NCI-H146 treated with DMSO at 0.1 percent for 48 hours (cell line): ENCODE results near the gene SMPD3.
A peak's percentile ranks its signal among the peaks of the same experiment; 100 is the strongest.

Experiments used
- DNase-seq: peaks from one replicate; lab custom pipeline; 2025; ENCODE audit not compliant: unreplicated experiment; lab: John Stamatoyannopoulos, UW

SMPD3 gene

DNA sequence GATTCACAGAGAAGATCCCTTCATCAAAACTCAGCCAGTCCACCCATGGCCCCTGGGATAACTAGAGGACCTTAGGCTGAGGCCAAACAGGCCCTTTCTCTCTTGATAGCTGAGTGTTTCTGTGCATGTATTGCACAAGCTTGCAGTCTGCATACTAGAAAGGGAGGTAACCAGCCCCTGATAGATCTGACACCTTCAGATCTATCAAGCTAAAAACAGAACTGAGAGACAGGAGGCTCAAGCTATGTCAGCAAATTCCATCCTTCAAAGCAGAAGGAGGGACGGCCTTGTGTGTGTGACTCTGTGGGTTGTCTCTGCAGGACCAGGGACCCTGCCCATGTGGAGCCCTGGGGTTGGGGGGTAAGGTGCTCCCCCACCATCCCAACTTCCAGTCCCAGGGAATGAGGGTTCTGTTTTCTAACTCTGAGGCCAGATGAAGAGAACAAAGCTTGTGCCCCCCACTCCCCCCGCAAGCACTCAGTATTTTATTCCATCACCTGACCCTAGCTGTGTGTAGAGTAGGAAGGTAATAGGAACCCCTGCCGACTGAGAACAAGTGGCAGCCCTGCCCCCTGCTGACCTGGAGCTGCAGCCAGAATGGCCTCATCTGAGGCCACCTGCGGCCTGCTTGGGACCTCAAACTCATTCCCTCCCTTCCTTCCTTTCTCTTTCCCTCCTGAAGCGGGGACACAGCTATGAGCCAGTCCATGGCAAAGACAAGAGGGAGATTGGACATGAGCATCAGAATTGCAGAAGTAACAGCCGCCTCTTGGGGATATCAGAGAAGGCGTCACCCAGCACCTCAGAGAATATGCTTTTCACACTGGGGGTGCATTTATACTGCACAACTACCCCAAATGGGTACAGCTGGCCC, 63.8 kb downstream of the SMPD3 start:
- DNase-seq = peak; percentile 90

DNA sequence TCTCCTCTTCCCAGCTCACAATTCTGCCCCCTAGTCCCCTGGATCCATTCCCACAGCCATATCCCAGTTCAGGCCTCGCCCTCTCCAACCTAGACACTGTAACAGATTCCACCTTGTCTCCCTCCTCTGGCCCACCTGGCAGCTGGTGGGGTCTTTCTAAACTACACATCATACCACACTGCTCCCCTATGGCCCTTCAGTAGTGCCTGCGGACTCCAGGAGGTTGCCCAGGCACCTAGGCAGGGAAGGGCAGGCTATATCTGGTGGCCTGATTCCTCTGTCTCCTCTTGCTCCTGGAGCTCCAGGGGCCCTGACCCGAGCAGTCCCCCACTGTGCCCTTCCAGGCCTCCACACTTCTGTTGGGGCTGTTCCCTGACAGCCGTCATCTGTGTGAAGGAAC, 64.5 kb downstream of the SMPD3 start:
- no peak for DNase-seq

DNA sequence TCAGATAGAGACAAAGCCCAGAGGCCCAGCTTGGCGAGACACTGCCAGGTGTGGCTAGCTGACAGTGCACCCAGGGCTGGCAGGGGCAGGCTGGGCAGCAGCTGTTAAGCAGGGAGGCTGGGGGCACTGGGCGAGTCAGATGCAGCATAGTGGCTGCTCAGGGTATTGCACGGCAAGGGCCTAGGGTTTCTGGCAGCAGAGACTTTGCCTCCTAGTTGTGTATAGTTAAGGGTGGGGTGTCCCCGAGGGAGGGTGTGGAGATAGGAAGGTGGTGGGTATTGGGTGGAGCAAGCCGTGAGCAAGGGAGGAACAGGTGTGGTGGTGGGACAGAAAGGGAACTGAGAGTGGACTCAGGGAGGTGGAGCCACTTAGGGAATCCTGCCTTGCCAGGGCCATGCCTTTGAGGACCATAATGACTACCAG, 66.0 kb downstream of the SMPD3 start:
- no peak for DNase-seq

DNA sequence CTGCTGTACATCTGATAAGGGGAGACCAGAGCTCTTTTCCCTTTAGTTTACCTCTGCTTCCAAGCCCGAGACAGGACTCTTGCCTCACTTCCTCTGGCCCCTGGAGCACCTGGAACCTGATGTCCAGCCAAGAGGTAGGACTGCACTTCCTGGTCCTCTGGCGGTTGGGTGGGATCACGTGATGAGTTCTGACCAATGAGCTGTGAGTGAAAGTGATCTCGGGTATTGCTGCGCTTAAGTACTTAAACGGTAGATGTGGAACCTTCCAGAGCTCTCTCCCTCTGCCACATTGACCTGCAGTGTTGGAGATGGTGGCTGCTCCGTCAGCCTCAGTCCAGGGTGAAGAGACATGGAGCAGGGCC, 67.0 kb downstream of the SMPD3 start:
- no peak for DNase-seq

DNA sequence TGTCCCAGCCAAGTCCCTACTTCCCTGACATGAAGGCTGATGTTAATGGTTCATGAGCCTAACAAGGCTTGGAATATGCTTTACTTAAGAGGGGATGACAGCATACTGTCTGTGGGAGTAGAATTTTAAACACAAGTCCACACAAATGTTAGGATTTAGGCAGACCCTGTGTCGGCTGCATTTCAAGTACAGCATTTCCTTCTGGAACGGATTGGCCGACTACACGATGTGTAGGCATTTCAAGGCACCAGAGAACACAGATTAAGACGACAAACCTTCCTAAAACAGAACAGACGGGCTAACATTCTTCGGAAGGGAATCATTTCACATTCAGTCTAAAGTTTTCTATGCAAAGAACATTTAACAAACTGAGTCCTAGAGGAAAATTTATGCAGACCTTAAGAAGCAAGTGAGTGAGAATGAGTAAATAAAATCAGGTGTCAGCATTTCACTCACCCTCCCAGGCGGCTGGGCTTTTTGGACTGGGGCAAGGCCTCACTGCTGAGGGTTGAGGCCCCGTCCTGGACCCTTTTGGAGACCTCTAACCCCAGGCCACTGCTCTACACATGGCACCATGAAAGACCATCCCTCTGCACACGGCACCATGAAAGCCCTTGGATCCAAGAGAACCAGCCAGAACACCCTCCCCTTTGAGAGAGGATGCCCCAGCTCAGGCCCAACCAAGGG, 67.5 kb downstream of the SMPD3 start:
- no peak for DNase-seq

DNA sequence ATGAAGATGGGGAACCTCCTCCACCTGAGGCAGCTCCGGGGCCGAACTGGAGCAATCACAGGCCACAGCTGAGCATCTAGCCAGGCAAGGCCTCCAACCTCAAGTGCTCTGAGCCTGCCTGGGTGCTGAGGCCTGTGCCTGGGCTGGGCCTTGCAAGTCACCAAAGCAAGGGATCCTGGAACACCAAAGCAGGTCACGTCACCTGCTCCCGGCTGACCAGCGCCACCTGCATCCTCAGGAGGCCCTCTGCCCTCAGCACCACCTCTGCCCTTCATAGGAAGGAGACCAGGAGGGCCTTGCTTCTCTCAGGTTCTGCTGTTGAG, 68.0 kb downstream of the SMPD3 start:
- no peak for DNase-seq

DNA sequence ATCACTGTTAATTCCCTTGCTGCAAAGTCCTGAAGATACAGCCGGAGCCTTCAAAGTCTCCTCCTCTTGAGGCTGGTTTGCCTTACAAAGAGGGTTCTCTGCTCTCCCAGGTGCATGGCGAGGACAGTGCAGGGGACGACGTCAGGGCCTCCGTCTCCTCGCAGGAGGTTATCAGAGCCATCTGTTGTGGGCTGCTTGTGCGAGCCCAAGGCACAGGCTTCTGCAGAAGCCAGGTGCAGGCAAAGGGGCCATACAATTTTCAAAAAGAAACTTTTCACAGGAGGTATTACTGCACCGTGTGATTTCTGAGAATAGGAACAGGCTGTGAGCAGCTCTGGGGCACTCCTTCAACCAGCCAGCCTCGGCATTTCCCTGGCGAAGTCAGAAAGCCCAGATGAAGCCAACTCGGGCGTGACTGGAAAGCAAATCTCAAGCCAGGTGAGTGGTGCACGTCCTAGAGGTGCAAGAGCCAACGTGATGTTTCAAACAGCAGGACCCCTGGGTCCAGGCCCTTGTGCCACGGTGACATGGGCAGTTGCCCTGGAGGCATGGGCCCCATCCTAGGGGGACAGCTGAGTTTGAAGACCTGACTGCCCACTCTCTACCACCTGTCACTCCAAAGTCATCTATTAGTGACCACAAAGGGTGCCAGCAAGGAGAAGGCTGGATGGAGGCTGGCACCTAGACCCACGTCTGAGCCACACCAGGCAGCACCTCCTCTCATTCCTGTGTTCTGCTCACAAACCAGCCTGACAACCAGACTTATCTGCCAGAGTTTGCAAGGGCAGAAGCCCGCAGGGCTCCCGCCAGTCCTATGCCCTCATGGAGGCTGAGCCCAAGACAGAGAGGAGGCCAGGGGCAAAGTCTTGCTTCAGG, 68.6 kb downstream of the SMPD3 start:
- no peak for DNase-seq

DNA sequence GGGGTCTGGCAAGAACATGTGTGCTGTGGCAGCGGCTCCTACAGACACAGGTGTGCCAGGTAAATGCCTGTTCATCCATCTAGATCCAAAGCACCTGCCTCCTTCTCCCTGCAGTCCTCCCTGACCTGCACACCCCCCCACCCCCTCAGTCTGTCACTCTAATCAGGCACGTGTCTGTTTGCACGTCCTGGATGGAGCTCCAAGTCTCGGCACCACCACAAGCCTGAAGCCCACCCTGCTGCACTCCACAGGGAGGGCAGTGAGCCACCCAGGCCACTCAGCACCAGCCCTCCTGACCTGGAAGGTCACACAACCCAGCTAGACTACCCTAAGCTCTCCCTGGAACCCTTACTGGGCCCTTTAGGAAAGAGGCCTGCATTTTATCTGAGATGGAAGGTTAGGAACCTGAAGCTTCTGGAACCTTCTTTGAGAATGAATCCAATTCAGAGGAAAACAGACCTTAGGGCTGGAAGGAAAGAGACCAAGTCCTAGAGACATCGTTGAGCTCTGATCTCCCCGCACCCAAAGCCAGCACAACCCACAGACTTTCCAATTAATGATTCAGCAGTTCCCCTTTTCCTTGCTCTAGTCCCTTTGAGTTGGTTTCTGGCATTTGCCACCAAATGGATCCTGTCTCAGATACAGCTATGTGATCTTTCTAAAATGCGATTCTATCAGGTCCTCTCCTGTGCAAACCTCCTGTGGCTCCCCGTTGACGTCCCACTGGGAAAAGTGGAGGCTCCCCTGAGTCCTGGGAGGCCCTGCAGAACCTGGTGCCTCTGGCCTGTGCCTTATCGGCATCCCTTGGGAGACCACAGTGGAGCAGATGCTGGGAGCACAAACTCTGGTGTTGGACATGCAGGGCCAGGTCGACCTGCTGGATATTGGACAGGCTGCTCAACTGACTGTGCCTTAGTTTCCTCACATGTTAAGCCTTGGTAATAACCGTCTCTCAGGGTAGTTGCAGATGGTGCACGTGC, 69.6 kb downstream of the SMPD3 start:
- no peak for DNase-seq

DNA sequence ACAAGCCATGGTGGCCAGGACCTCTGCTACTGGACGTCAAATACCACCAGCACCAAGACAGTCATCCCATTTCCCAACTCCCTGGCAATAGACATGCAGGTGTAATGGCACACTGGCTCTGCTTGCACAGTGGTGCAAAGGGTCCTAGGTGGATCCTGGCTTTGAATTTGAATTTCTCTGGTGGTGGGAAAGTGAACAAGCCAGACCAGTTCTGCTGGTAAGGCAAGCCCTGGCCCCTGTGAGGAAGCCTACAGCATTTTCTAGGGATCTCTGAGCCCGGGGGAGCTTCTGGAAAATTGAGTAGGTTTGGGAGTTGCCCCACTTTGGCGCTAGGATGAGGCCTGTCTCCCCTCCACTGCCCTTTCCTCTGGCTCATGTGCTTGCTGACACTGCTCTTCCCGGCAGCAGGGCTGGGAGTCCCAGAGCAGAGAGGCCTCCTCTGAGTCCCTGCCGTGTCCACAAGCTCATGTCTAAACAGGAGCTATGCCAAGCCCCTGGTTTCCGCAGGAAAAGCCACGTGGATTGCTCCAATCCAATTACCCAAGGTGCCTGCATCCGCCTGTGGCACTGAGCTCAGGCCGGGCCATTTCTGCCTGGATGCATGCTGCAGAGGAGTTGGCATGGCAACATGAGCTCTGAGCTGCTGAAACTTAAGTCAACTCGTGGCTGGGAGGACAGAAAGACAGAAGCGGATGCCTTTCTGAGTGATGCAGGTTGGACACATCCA, 70.5 kb downstream of the SMPD3 start:
- no peak for DNase-seq

DNA sequence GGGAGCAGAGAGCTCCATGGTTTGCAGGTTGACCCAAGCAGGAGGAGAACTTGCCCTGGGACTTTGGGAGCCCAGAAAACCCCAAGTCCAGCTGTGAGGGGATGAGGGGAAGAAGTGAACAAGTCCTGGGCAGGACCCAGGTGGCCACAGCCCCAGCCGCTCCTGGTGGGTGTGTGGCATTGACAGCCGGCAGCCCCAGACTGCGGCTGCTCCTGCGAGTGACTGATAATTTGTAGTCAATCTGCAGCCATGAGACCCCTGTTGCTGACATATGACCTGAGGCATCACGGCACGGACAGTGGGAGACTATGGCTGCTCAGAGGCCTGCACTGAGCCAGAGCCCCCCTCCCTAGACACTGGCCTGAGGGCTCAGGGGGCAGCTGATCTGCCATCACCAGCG, 71.1 kb downstream of the SMPD3 start:
- no peak for DNase-seq

DNA sequence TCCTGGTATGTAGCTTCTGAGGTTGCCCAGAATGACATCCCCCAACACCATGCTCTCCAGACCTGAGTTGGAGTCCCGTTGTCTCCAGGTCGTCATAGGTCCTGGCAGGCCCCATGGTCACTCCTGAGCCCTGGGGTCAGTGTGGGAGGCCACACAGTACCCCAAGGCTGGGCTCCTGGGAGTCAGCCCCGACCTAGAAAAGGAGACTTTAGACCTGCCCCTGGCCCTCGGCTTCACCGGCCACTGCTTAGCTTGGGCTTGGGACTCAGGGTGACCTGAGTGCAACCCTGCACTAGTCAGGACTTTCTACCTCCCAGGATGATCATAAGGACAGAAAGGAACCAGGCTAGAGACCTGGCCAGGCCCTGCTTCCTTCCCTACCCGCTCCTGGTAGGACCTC, 71.7 kb downstream of the SMPD3 start:
- DNase-seq = no peak

DNA sequence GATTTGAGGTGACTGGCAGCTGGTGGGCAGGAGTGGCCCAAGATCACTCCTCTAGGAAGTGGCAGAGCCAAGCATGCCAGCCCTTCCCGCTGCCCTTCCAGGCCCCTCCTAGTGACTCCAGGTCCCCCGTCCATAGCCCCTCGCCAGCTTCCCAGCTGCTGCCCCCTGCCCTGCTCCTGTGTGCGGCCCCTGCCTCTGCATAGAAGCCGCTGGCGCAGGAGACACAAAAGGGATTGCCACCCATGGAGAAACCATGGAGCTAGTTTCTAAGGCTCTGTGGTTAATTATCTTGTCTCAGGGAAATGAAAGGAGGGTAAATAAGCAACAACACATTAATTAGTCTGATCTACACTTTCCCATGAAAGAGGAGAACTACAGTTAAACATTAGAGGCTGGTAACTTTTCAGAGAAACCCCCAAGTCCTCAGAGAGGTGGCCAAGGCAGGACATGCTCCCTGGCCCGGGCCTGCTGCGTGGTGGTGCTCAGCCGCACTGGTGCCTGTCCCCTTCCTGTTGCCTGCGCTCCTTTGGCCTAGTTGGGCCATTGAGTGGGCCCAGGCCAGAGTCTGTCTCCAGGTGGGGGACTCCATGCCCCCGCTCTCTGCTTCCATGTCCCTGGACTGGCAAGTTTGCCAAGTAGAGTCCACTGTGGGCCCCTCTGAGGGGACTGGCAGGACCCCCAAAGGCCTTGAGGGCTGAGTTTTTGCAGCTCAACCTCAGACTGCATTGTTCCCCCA, 72.3 kb downstream of the SMPD3 start:
- DNase-seq = peak; percentile 54

DNA sequence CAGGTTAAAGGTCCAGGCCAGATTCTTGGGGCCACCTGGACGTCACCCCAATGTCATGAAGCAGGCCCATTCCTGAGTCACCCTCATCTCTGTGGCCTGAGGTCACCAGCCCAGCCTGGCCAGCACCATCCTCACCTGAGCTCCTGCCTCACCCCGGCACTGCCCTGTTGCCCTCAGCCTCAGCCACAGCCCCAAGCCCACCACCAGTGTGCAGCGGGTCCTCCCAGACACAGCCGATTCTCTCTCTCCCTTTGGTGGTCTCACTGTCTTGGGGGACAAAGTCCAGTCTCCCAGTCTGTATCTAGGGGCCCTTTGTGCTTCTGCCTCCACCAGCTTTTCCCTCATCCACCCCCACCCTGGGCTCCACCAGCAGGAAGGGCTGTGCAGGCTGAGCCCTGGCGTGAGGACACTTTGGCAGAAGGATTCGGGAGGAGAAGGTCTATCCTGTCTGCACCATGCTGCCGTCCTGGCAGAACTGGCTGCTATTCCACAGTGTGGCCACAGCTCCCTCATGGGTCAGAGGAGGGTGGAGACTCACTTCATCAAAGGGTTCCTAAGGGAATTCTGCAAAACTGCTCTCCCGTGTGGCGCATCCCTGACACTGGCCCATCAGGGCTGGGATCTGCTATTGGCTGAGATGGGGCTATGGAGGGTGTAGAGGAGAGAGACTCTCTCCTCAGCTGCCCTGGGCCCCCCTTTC, 73.2 kb downstream of the SMPD3 start:
- no peak for DNase-seq

DNA sequence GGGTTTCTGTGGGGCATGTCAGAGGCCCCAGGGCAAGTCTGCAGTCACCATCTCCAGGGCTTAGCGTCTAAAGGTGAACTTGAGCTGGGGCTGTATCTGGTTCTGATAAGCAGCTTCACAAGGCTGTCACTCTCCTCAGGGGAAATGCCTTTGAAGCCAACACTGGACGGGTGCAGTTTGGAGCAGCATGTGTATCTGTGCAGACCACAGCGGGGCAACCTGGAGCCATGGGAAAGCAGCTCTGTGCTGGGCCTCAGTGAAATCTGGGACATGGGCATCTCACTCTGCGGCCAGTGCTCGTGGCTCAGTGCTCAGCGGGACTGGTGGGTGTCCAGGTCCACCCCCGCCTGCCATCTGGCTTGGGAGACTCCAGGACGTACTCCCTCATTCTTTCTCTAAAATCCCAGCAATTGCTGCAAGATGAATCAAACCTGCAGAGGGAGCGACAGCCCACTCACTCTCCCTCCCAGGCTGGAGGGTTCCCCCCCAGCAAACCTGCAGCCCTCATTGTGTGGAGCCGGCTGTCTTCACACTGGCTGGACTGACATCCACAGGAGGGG, 74.0 kb downstream of the SMPD3 start:
- DNase-seq = no peak

DNA sequence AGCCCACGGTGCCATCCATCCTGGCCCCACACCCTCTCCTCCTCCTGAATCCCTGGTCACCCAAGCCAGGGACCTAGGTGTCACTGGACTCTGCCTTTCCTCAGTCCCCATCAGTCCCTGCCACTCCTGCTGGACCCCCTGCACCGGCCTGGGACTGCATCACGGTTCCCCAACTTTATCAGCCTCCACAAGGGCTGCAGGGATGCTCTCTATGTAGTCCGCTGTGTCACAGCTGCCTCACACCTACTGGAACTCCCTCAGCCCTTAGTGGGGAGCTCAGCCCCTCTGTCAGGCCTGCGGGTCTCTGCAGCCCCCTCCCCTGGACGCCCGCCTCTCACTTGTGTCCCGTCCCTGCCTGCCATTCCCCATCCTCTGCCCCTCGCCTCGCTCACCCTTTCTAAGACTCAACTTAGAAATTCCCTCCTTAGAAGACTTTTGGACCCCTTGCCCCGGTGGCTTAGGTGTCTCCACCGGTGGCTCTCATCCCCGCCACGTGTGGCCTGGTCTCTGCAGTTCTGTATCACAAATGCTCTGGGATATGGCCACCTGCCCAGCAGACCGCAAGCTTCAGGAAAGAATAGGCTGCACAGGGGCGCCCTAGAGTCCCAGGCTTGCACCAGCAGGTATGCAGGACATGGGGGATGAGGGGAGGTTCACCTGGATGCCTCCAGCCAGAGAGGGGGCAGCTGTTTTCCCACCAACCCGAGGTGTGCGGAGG, 74.6 kb downstream of the SMPD3 start:
- DNase-seq = no peak

DNA sequence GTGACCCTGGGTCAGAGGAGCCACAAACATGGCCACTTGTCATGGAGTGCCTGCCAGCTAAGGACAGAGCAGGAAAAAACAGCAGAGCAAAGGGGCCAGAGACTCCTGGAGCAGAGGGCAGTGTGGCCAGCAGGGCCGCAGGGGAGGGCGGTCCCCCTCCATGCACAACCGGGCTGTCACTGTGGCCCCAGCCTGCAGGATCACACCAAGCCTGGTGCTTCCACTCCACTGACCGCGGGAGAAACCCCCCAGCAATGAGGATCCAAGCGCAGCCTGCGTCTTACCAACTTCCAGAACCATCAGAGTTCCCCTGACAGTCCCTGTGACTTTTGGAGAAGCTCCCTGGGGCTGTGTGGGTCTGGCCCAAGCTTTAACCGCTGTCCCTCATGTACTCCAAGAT, 75.5 kb downstream of the SMPD3 start:
- DNase-seq = no peak

DNA sequence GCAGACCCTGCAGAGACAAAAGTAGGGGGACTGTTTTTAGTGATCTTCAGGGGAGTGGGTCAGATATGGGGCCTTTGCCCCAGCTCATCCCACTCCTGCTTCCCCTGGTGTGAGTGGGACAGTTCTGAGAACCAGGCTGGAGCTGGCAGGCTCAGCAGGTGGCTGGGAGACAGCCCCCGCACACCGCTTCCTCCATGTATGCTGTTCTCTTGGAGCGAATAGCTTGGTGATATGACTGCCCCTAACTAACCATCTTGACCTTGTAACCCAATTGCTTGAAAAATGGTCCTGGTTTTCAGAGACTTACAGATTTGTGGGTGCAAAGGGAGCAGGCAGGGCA, 76.0 kb downstream of the SMPD3 start:
- DNase-seq = no peak
